HG03196 (cell line): ENCODE results near the gene DENR.
"Not testable (repeated sequence)": the region's sequence is repeated elsewhere in the genome, so short reads cannot be mapped to it uniquely, and the experiment has no call there.

Source experiments
- ATAC-seq: cut with Tn5 transposase; IDR thresholded peaks from one replicate; pipeline ENCODE4 v1.9.1; 2021; ENCODE audit not compliant: unreplicated experiment

Gene DENR, protein sequence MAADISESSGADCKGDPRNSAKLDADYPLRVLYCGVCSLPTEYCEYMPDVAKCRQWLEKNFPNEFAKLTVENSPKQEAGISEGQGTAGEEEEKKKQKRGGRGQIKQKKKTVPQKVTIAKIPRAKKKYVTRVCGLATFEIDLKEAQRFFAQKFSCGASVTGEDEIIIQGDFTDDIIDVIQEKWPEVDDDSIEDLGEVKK

DNA sequence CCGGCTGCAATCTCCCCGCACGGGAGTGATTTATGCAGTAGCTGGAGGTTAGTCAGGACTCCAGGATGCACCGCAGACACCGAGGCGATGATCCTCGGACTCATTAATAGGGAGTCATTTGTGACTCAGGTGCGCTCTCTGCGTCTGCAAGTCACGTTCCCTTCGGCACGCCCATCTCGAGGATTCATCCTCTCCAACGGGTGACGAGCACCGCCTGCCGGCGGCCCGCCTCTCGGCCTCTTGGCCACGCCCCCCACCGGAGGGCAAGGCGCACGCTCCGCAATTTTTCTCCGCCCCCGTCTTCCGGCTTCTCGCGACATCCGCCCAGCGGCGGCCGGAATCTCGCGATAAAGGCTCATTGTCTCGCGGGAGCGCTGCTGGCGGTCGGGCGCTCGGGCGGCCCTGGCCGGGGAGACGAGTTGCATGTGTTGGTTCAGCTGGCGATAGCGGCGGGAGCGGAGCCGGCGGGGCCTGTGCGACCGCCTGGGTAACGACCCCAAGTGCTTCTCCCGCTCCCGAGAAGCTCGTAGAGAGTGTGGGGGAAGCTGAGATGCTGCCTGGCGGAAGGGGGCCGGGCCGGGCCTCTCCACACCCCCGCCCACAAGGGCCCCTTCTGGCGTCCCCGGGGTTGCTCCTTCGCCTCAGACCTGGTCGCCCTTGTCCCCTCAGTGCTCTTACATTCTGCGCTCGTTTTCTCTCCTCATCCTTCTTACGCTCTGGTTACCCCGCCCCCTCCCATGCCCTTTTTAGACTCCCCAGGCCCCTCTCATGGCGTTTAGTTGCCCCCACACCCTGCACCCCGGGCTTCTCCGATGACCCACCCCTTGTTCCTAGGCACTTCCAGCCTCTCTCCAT is at the start of gene DENR:
DENR (plus strand) TSS at position 361 of the 855 bp plus-strand sequence. CDS start 878 bp downstream, outside the sequence.
- peak; percentile 95 for ATAC-seq

DNA sequence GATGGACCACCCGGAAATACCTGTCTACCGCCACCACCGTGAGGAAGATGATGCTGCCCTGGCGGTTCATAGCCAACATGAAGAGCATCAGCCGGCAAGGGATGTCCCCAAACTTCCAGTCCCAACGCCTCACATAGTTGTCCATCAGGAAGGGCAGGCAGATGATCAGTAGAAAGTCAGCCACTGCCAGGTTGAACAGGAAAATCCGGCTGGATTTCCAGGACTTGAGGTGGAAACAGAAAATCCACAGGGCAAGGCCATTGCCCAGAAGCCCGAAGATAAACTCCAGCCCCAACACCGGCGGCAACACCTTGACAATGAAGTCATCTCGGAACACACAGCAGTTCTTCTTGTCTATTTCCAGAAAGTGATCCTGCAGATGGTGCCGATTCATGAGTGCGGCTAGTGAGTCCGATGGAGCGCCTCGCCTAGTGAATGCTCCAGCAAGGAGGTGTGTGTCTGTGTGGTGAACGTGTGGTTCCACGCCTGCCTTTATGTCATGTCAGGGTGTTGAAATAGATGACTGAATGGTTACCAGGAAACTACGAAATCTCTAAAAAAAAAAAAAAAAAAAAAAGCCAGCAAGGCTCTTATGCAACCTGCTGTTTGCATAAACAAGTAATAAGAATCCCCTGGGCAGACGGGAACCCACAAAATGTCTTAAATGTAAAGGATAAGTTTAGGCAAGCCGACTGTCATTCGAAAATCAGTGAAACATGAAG is 49.6 kb upstream of the DENR start, which contains the start of gene HCAR2:
HCAR2 (minus strand) TSS at position 468 of the 722 bp plus-strand sequence; CDS start at position 394, 74 bp downstream.
- not testable (repeated sequence) for ATAC-seq

DNA sequence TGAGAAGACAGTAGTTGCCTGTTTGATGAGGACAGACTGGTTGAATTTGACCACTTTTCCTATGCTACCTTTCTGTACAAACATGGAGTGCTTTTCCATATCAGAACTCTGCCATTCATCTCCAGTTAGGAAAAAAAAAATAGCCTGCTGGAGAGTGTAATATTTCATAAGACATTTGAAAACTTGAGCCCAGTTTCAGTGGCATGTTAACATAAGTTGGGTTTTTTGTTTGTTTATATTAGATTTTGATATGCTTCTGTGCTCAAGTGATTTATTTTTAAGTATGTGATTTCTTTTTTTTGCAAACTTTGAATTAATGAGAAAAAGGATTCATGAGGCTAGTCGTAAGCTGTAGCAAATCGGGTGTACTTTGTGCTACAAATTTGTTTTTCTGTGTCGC is 48.8 kb upstream of the DENR start:
- ATAC-seq, result not testable (repeated sequence)

- not testable (repeated sequence) for ATAC-seq
Measured at GRCh38 chr12:122709287-122709686, 43.3 kb upstream of the DENR start.

DNA sequence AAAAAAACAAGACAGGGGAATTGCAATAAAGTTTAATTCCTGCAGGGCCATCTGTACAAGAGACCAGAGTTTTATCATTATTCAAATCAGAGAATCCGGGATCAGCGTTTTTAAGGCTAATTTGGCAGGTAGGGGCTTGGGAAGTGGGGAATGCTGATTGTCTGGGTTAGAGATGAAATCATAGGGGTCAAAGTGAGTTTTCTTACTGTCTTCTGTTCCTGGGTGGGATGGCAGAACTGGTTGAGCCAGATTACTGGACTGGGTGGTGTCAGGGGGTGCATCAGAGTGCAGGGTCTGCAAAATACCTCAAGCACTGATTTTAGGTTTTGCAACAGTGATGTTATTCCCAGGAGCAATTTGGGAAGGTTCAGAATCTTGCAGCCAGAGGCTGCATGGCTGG is 42.3 kb upstream of the DENR start:
- ATAC-seq, result not testable (repeated sequence)

DNA sequence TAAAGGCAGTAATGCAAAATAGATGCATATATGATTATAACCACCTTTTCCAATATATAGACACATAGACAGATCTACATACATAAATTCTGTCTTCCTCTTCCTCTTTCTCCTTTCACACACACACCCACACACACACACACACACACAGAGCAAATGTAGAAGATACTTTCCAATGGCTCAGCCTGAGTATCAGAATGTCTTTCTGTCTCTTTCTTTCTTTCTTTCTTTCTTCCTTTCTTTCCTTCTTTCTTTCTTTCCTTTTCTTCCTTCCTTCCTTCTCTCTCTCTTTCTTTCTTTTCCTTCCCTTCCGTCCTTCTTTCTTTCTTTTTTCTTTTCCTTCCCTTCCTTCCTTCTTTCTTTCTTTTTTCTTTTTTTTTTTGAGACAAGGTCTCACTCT is 41.4 kb upstream of the DENR start:
- not testable (repeated sequence) for ATAC-seq

GRCh38 chr12:122713491-122714188 is 39.0 kb upstream of the DENR start:
- not testable (repeated sequence) for ATAC-seq

DNA sequence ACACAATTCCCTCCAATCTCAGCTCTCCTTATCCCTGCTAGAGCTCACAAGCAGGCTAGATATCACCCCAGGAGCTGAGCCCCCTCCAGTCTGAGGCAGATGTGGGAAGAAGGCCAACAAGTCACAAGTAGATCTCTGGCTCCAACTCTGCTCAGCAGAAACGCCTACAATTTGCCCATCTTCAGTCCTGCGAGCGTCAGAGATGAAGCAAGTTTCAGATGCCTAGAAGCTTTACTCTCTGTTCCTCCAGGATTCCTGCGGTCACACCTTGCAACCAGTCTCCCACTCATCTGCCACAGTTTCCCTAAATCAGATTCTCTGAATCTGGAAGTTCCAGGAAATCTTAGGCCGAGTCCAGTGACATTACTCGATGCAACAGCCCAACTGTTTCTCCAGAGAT is 37.4 kb upstream of the DENR start:
- not testable (repeated sequence) for ATAC-seq

DNA sequence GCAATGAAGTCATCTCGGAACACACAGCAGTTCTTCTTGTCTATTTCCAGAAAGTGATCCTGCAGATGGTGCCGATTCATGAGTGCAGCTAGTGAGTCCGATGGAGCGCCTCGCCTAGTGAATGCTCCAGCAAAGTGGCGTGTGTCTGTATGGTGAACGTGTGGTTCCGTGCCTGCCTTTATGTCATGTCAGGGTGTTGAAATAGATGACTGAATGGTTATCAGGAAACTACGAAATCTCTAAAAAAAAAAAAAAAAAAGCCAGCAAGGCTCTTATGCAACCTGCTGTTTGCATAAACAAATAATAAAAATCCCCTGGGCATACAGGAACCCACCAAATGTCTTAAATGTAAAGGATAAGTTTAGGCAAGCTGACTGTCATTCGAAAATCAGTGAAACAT is 36.0 kb upstream of the DENR start, which contains the start of gene HCAR3:
HCAR3 (minus strand) TSS at position 154 of the 400 bp plus-strand sequence; CDS start at position 80, 74 bp downstream.
- not testable (repeated sequence) for ATAC-seq

DNA sequence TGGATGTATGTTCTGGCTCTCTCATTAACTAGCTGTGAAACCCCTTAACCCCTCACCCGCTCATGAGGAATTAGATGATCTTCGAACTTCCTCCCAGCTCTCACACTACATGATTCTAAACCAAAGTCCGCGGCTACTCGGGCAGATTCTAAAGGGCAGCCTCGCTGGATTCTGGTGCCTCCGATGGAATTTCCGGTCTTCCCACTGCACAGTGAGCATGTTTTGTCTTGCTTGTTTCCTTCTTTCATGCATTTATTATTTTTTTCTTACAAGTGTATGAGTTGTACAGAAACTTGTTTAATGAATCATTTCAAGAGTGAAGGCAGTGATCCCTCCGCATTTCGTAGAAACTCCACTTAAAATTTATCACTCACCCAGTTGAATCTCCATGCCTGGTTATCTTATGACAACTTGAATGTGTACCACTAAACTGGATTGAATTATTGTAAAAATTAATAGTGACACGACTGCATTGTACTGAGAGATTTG is 31.5 kb upstream of the DENR start:
- ATAC-seq, result no peak

GRCh38 chr12:122722387-122722786 is 30.2 kb upstream of the DENR start:
- ATAC-seq, result no peak

- ATAC-seq, result no peak
Measured at GRCh38 chr12:122724641-122725243, 27.9 kb upstream of the DENR start.

DNA sequence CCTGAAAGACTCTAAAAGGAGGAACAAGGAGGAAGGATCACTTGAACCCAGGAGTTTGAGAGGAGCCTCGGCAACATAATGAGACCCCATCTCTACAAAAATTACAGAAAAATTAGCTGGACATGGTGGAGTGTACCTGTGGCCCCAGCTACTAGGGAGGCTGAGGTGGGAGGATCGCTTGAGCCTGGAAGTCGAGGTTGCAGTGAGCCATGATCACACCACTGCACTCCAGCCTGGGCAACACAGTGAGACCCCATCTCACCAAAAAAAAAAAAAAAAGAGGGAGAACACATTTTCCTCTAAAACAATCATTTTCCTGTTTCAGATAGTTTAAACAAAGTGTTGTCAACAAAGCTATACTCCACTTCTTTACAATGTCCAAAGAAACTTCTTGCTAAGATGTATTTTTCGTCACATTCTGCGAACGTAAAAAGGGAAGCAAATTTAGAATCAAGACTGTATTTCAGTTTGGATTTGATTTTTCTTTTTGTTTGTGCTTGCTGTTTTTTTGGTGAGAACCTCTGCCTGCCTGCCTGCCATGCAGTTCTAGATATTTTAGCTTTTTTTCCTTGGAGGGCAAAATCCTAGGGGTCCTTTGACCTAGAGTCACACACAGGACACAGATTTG is 27.1 kb upstream of the DENR start:
- ATAC-seq, result no peak

DNA sequence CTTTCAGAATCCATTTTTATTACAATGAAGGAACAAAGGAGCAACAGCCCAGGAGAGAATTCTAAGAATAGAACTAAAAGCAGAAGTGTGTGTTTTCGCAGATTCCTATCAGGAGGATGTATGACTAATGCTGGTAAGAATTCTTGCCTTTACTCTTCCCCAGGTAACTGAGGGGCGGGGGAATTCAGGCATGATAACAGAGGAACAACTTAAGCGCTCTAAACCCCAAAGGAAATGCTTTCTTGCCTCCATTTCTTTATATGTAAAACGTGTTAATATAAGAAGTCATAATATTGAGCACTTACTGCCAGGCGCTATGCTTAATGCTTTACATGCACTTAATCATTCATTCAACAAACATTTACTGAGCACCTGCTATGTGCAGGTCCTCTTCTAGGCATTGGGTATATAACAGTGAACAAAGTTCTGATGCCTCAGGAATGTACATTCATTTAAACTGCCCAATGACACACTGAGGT is 26.5 kb upstream of the DENR start:
- no peak for ATAC-seq

DNA sequence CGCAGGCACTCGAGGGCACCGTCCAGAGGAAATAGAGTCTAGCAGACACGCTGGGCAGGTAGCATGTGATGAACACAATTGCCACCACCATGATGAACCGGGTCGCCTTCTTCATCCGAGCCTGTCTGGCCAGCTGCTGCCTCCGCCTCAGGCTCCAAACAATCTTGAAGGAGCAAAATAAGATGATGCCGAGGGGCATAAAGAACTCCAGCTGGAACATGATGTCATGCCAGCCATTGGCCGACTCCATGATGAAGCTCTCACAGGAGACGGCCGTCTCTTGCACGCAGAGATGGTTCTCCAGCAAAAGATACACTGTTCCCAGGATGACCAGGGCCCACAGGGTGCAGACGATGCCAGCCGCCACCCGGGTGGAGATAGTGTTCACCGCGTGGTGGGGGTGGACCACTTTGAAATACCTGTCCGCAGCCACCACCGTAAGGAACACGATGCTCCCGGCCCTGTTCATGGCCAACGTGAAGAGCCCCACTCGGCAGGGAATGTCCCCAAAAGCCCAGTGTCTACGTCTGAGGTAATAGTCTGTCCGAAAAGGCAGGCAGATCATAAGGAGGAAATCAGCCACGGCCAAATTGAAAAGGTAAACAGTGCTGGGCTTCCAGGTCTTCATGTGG is 22.9 kb upstream of the DENR start:
- no peak for ATAC-seq

DNA sequence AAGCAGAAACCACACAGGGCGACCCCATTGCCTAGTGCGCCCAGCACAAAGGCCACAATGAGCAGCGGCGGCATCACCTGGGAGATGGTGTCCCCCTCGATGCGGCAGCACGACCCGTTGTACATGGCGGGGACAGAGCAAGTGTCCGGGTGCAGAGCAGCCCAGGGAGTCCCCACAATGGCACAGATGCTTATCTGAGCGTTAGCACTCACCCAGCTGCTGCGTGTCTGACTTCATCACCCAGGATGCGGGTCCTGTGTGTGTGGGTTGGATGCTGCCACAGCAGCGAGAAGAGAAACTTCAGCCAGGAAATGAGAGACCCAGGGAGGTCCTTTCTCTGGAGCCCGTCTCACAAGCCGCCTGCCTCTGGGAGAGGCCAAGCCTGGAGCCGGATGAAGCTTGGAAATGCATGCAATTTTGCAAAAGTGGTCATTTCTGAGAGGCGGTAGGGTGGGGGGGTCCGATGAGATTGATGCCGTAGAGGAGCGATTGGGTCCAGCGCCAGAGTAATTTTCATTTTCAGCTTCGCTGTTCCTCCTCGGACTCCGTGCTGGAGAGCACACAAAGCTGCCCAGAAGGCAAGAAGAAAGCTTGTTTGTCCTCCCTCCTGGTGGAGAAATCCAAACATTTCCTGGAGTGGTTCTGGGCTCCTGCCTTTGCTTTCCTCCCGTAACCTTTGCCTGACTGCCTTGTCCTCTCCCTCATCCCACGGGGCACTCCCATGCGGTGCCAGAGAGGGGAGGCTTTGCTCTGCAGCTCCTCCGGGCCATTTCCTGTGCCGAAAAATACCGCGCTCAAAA is 22.2 kb upstream of the DENR start, which contains the start of gene HCAR1:
HCAR1 (minus strand) TSS at position 630 of the 800 bp plus-strand sequence; CDS start at position 125, 505 bp downstream.
- no peak for ATAC-seq

- no peak for ATAC-seq
Measured at GRCh38 chr12:122732170-122732569, 20.5 kb upstream of the DENR start.

DNA sequence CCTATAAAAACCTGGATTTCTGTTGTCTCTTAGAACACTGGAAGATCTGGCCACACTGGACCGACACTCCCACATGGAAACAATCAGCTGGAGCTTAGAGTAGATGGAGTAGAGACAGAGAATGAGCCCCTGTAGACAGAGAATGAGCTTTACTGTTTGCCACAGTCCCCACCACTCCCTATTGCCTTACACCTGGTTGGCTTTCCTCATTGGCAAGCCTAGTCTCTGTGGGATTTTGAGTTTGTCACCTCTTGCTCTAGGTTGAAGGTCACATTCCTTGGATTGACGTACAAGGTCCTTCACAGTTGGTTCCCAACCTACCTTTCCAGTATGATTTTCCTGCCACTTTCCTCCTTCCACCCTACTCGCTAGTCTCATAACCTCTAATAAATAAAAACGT is 20.0 kb upstream of the DENR start:
- no peak for ATAC-seq
